COLO829 (cell line): ENCODE results near the gene SLC5A11.
"Not testable (repeated sequence)": the region's sequence is repeated elsewhere in the genome, so short reads cannot be mapped to it uniquely, and the experiment has no call there.

ENCODE experiments used
- DNase-seq: peaks from one replicate; pipeline ENCODE4 v3.0.0; 2012; ENCODE audit warnings: low spot score

SLC5A11 gene

GRCh38 chr16:24861461-24861860 lies 15.7 kb downstream of the SLC5A11 start:
- DNase-seq: no peak

- no peak for DNase-seq
Observed at GRCh38 chr16:24863582-24864437, 18.0 kb downstream of the SLC5A11 start.

- DNase-seq: no peak
Observed at GRCh38 chr16:24869033-24869432, 23.3 kb downstream of the SLC5A11 start.

GRCh38 chr16:24871891-24872290 lies 26.1 kb downstream of the SLC5A11 start:
- DNase-seq: no peak

GRCh38 chr16:24873028-24873427 lies 27.3 kb downstream of the SLC5A11 start:
- DNase-seq: no peak

- no peak for DNase-seq
Observed at GRCh38 chr16:24875466-24875865, 29.7 kb downstream of the SLC5A11 start.

- no peak for DNase-seq
Observed at GRCh38 chr16:24876231-24876630, 30.5 kb downstream of the SLC5A11 start.

GRCh38 chr16:24879684-24880083 lies 33.9 kb downstream of the SLC5A11 start:
- DNase-seq: no peak

- no peak for DNase-seq
Observed at GRCh38 chr16:24883714-24884151, 38.0 kb downstream of the SLC5A11 start.

- no peak for DNase-seq
Observed at GRCh38 chr16:24887472-24887871, 41.7 kb downstream of the SLC5A11 start.

- DNase-seq: no peak
Observed at GRCh38 chr16:24890746-24891145, 45.0 kb downstream of the SLC5A11 start.

- no peak for DNase-seq
Observed at GRCh38 chr16:24896439-24896838, 50.7 kb downstream of the SLC5A11 start.

- not testable (repeated sequence) for DNase-seq
Observed at GRCh38 chr16:24897522-24897921, 51.8 kb downstream of the SLC5A11 start.

GRCh38 chr16:24900230-24900629 lies 54.5 kb downstream of the SLC5A11 start:
- DNase-seq: no peak

GRCh38 chr16:24906199-24906808 lies 60.5 kb downstream of the SLC5A11 start:
- peak; percentile 26 for DNase-seq

- DNase-seq: no peak
Observed at GRCh38 chr16:24906901-24907300, 61.1 kb downstream of the SLC5A11 start.

GRCh38 chr16:24908716-24909115 lies 63.0 kb downstream of the SLC5A11 start:
- DNase-seq: no peak

- DNase-seq: no peak
Observed at GRCh38 chr16:24909856-24910255, 64.1 kb downstream of the SLC5A11 start.

GRCh38 chr16:24915019-24915418 lies 69.3 kb downstream of the SLC5A11 start:
- no peak for DNase-seq

GRCh38 chr16:24915576-24915975 lies 69.8 kb downstream of the SLC5A11 start:
- no peak for DNase-seq

GRCh38 chr16:24917236-24917635 lies 71.5 kb downstream of the SLC5A11 start:
- no peak for DNase-seq

GRCh38 chr16:24917891-24918290 lies 72.1 kb downstream of the SLC5A11 start:
- no peak for DNase-seq

- DNase-seq: no peak
Observed at GRCh38 chr16:24918641-24919040, 72.9 kb downstream of the SLC5A11 start.

- DNase-seq: no peak
Observed at GRCh38 chr16:24919536-24919935, 73.8 kb downstream of the SLC5A11 start.
